Ishikawa (cell line): ENCODE results near the gene CHD5.

Experiments
- CEBPB ChIP-seq: IDR thresholded peaks from 2 replicates; pipeline ENCODE4 v1.6.1; 2012
- CREB1 ChIP-seq: IDR thresholded peaks from 2 replicates; pipeline ENCODE4 v1.6.1; 2012; ENCODE audit warnings: low read depth
- EGR1 ChIP-seq: IDR thresholded peaks from 2 replicates; pipeline ENCODE4 v1.6.1; 2012
- EP300 ChIP-seq: IDR thresholded peaks from 2 replicates; pipeline ENCODE4 v1.6.1; 2012; ENCODE audit warnings: borderline replicate concordance
- FOXM1 ChIP-seq: IDR thresholded peaks from 2 replicates; pipeline ENCODE4 v1.6.1; 2012; ENCODE audit warnings: low read depth, borderline replicate concordance
- MAX ChIP-seq: IDR thresholded peaks from 2 replicates; pipeline ENCODE4 v1.6.1; 2012
- NFIC ChIP-seq: IDR thresholded peaks from 2 replicates; pipeline ENCODE4 v1.6.1; 2012
- RAD21 ChIP-seq: IDR thresholded peaks from 2 replicates; pipeline ENCODE4 v1.6.1; 2012; ENCODE audit warnings: low read depth
- REST ChIP-seq: IDR thresholded peaks from 2 replicates; pipeline ENCODE4 v1.6.1; 2012; ENCODE audit warnings: low read depth, mild to moderate bottlenecking
- TAF1 ChIP-seq: IDR thresholded peaks from 2 replicates; pipeline ENCODE4 v1.6.1; 2012; ENCODE audit warnings: low read depth, mild to moderate bottlenecking
- TCF12 ChIP-seq: IDR thresholded peaks from 2 replicates; pipeline ENCODE4 v1.6.1; 2012; ENCODE audit warnings: low read depth
- TEAD4 ChIP-seq: IDR thresholded peaks from 2 replicates; pipeline ENCODE4 v1.6.1; 2012
- USF1 ChIP-seq: IDR thresholded peaks from 2 replicates; pipeline ENCODE4 v1.6.1; 2012
- YY1 ChIP-seq: IDR thresholded peaks from 2 replicates; pipeline ENCODE4 v1.6.1; 2012; ENCODE audit warnings: low read depth
- ZBTB7A ChIP-seq: IDR thresholded peaks from 2 replicates; pipeline ENCODE4 v1.6.1; 2012; ENCODE audit warnings: low read depth

CHD5 gene

GRCh38 chr1:6094246-6094645 lies 85.9 kb downstream of the CHD5 start:
- TF ChIP-seq EGR1, result no peak
- TF ChIP-seq FOXM1, result no peak
- no peak for TF ChIP-seq ZBTB7A
- TF ChIP-seq TEAD4, result no peak
- no peak for TF ChIP-seq USF1
- TF ChIP-seq TCF12, result no peak
- TF ChIP-seq CEBPB, result no peak
- no peak for TF ChIP-seq REST
- TF ChIP-seq EP300, result no peak
- TF ChIP-seq YY1, result no peak
- no peak for TF ChIP-seq MAX
- no peak for TF ChIP-seq RAD21
- no peak for TF ChIP-seq TAF1
- no peak for TF ChIP-seq NFIC
- TF ChIP-seq CREB1, result no peak

GRCh38 chr1:6093611-6094010 lies 86.5 kb downstream of the CHD5 start:
- TF ChIP-seq EP300 (no peak), FOXM1 (no peak), MAX (no peak), USF1 (no peak), TAF1 (no peak), RAD21 (no peak), EGR1 (no peak)

- TF ChIP-seq CREB1 (no peak), TEAD4 (no peak), YY1 (no peak), ZBTB7A (no peak), MAX (no peak), TAF1 (no peak), RAD21 (no peak), FOXM1 (no peak), USF1 (no peak)
Measured at GRCh38 chr1:6093071-6093470, 87.0 kb downstream of the CHD5 start.

GRCh38 chr1:6092211-6092610 lies 87.9 kb downstream of the CHD5 start:
- TF ChIP-seq TAF1, result no peak
- TF ChIP-seq FOXM1, result no peak
- TF ChIP-seq CEBPB, result no peak
- no peak for TF ChIP-seq REST
- TF ChIP-seq NFIC, result no peak
- TF ChIP-seq CREB1, result no peak
- no peak for TF ChIP-seq YY1
- TF ChIP-seq TEAD4, result no peak

GRCh38 chr1:6091823-6092109 lies 88.4 kb downstream of the CHD5 start:
- TF ChIP-seq USF1, result no peak
- no peak for TF ChIP-seq REST
- TF ChIP-seq RAD21, result no peak
- no peak for TF ChIP-seq MAX
